ENCODE measurements around the gene FERMT3. TPM values are rescaled to one million over a fixed set of nuclear protein-coding genes. Genes with fewer than 3 reads are reported as not detected.

FERMT3 gene
- total and polyA plus RNA-seq, 2 of the 13 experiments (the other 11 are each of a cell fraction or from before 2014, with no cell fraction given), result 0.29 TPM; not detected in 1

DNA sequence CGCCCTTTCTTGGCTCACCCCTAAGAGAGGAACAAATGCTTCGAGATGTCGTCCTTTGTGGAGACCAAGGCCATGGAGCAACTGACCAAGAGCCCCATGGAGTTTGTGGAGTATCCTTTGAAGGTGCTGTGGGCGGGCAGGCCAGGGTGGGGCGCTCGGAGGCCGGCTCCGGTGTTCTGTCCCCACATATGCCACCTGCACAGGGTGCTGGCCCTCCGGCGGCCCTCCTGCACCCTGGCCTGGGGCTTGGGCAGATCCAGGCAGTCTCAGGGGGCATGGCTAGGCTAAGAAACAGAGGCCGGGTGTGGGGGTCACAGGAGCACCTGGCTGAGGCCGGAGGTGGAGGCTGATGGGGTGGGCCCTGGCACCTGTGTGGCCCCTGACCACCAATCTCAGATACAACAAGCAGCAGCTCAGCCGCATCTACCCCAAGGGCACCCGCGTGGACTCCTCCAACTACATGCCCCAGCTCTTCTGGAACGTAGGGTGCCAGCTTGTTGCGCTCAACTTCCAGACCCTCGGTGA lies 55.1 kb downstream of the FERMT3 start:
- no TSS peak for BruUV-seq (replicated peaks)
- Histone ChIP-seq H3K79me2 (ENCODE audit: insufficient read depth, low read length) (no peaks in the 10 kb centered on the region), H3K9ac (ENCODE audit: insufficient read depth, low read depth, low read length) (no peak overlapping the region), H4K20me1 (ENCODE audit: insufficient read depth, low read length) (no peaks in the 10 kb centered on the region), H3K27ac (ENCODE audit: extremely low read length, insufficient read depth, low read length) (no peak overlapping the region), H3K4me1 (ENCODE audit: insufficient read depth, low read length) (no peaks in the 10 kb centered on the region), H2AFZ (ENCODE audit: low read length) (no peak overlapping the region), H3K4me2 (ENCODE audit: low read depth, low read length) (no peak overlapping the region), H3K4me3 (replicated peaks in 1 of 3; ENCODE audit: insufficient read depth in 1 of 3, low read depth in 2 of 3, low read length in 3 of 3) (no peak overlapping the region), H3K9me3 (ENCODE audit: low read length) (no peaks in the 10 kb centered on the region), H3K27me3 (ENCODE audit: control insufficient read depth in 1 of 2, insufficient read depth in 2 of 2, low read length in 2 of 2) (no peaks in the 10 kb centered on the region), H3K36me3 (replicated peaks in 1 of 2; ENCODE audit: control insufficient read depth in 1 of 2, insufficient read depth in 2 of 2, low read length in 2 of 2) (peaks cover 10 to 36% of the 10 kb centered on the region in 2 experiments; a peak in 4 of 5 replicates)
- ChIA-PET POLR2A (interaction anchor here (0.7 kb wide), 1 partner anchor 9 kb away, joined by 3 read pairs; no protein-coding TSS in a partner anchor), CTCF (ENCODE audit: low intra/inter-chr PET ratio, low total read pairs) (no interaction called here)
- FAIRE-seq, result no peak
- no peak for DNase-seq (ENCODE audit: low spot score)
- ATAC-seq, result no peak
- intact Hi-C loops (cut with micrococcal nuclease; ENCODE audit: unreplicated experiment) (no loop called here), in situ Hi-C loops (cut with HindIII; ENCODE audit: extremely low pct_ligation_motif_present, low pct_unique_long_range_greater_than_20kb) (no loop called here)
- 96% methylated on average over 11 of the region's 18 CpGs for WGBS (ENCODE audit: low lambda C conversion rate)
- no peak for TF ChIP-seq ZFYVE20 (CRISPR knock-in tag; IDR thresholded peaks at IDR 0.05; ENCODE audit: borderline replicate concordance, low read depth)
- TF ChIP-seq, protein P1, sequence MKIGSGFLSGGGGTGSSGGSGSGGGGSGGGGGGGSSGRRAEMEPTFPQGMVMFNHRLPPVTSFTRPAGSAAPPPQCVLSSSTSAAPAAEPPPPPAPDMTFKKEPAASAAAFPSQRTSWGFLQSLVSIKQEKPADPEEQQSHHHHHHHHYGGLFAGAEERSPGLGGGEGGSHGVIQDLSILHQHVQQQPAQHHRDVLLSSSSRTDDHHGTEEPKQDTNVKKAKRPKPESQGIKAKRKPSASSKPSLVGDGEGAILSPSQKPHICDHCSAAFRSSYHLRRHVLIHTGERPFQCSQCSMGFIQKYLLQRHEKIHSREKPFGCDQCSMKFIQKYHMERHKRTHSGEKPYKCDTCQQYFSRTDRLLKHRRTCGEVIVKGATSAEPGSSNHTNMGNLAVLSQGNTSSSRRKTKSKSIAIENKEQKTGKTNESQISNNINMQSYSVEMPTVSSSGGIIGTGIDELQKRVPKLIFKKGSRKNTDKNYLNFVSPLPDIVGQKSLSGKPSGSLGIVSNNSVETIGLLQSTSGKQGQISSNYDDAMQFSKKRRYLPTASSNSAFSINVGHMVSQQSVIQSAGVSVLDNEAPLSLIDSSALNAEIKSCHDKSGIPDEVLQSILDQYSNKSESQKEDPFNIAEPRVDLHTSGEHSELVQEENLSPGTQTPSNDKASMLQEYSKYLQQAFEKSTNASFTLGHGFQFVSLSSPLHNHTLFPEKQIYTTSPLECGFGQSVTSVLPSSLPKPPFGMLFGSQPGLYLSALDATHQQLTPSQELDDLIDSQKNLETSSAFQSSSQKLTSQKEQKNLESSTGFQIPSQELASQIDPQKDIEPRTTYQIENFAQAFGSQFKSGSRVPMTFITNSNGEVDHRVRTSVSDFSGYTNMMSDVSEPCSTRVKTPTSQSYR (CRISPR knock-in tag; IDR thresholded peaks at IDR 0.05; ENCODE audit: borderline replicate concordance), result no peak
- TF ChIP-seq ZSCAN9 (CRISPR knock-in tag; IDR thresholded peaks at IDR 0.05; ENCODE audit: borderline replicate concordance), result no peak
- TF ChIP-seq SAP130 (CRISPR knock-in tag; IDR thresholded peaks at IDR 0.05; ENCODE audit: low read depth), result no peak
- TF ChIP-seq AGO2 (optimal IDR thresholded peaks at IDR 0.05; ENCODE audit: low read depth, low read length), result no peak
- no peak for TF ChIP-seq PTBP1 (IDR thresholded peaks at IDR 0.05; ENCODE audit: low read depth, low read length, poor library complexity, severe bottlenecking)
- TF ChIP-seq PPARG (CRISPR knock-in tag; conservative IDR thresholded peaks at IDR 0.05), result no peak
- TF ChIP-seq MLX (CRISPR knock-in tag; IDR thresholded peaks at IDR 0.05), result no peak
- no peak for TF ChIP-seq ZSCAN20 (CRISPR knock-in tag; IDR thresholded peaks at IDR 0.05; ENCODE audit: borderline replicate concordance)
- TF ChIP-seq, protein P2, sequence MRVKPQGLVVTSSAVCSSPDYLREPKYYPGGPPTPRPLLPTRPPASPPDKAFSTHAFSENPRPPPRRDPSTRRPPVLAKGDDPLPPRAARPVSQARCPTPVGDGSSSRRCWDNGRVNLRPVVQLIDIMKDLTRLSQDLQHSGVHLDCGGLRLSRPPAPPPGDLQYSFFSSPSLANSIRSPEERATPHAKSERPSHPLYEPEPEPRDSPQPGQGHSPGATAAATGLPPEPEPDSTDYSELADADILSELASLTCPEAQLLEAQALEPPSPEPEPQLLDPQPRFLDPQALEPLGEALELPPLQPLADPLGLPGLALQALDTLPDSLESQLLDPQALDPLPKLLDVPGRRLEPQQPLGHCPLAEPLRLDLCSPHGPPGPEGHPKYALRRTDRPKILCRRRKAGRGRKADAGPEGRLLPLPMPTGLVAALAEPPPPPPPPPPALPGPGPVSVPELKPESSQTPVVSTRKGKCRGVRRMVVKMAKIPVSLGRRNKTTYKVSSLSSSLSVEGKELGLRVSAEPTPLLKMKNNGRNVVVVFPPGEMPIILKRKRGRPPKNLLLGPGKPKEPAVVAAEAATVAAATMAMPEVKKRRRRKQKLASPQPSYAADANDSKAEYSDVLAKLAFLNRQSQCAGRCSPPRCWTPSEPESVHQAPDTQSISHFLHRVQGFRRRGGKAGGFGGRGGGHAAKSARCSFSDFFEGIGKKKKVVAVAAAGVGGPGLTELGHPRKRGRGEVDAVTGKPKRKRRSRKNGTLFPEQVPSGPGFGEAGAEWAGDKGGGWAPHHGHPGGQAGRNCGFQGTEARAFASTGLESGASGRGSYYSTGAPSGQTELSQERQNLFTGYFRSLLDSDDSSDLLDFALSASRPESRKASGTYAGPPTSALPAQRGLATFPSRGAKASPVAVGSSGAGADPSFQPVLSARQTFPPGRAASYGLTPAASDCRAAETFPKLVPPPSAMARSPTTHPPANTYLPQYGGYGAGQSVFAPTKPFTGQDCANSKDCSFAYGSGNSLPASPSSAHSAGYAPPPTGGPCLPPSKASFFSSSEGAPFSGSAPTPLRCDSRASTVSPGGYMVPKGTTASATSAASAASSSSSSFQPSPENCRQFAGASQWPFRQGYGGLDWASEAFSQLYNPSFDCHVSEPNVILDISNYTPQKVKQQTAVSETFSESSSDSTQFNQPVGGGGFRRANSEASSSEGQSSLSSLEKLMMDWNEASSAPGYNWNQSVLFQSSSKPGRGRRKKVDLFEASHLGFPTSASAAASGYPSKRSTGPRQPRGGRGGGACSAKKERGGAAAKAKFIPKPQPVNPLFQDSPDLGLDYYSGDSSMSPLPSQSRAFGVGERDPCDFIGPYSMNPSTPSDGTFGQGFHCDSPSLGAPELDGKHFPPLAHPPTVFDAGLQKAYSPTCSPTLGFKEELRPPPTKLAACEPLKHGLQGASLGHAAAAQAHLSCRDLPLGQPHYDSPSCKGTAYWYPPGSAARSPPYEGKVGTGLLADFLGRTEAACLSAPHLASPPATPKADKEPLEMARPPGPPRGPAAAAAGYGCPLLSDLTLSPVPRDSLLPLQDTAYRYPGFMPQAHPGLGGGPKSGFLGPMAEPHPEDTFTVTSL (CRISPR knock-in tag; IDR thresholded peaks at IDR 0.05; ENCODE audit: borderline replicate concordance), result no peak
- TF ChIP-seq, protein P3, sequence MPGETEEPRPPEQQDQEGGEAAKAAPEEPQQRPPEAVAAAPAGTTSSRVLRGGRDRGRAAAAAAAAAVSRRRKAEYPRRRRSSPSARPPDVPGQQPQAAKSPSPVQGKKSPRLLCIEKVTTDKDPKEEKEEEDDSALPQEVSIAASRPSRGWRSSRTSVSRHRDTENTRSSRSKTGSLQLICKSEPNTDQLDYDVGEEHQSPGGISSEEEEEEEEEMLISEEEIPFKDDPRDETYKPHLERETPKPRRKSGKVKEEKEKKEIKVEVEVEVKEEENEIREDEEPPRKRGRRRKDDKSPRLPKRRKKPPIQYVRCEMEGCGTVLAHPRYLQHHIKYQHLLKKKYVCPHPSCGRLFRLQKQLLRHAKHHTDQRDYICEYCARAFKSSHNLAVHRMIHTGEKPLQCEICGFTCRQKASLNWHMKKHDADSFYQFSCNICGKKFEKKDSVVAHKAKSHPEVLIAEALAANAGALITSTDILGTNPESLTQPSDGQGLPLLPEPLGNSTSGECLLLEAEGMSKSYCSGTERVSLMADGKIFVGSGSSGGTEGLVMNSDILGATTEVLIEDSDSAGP (CRISPR knock-in tag; IDR thresholded peaks at IDR 0.05; ENCODE audit: borderline replicate concordance), result no peak
- no peak for TF ChIP-seq ZNF572 (CRISPR knock-in tag; IDR thresholded peaks at IDR 0.05)
- TF ChIP-seq ZKSCAN5 (CRISPR knock-in tag; IDR thresholded peaks at IDR 0.05), result no peak
- TF ChIP-seq NFIB (CRISPR knock-in tag; IDR thresholded peaks at IDR 0.05; ENCODE audit: borderline replicate concordance), result no peak
